ENCODE measurements around the gene LIPF.
"Not testable (repeated sequence)": the region's sequence is repeated elsewhere in the genome, so short reads cannot be mapped to it uniquely, and the experiment has no call there.

Gene LIPF

GRCh38 chr10:88680958-88681357 is 16.7 kb downstream of the LIPF start:
- DNase-seq: no peak

- DNase-seq: no peak
These were observed 18.2 kb downstream of the LIPF start for GRCh38 chr10:88682491-88682890.

GRCh38 chr10:88687853-88688467 is 23.7 kb downstream of the LIPF start:
- no peak for DNase-seq

- DNase-seq: no peak
These were observed 25.1 kb downstream of the LIPF start for GRCh38 chr10:88689366-88689765.

GRCh38 chr10:88693392-88694020 is 29.3 kb downstream of the LIPF start:
- no peak for DNase-seq

- DNase-seq: peak; percentile 37
These were observed 38.8 kb downstream of the LIPF start for GRCh38 chr10:88702848-88703597.

- DNase-seq: no peak
These were observed 41.7 kb downstream of the LIPF start, which contains the start of gene LIPK for GRCh38 chr10:88705958-88706357. TSS of gene LIPK (plus strand) at chr10:88706249. CDS start at chr10:88724544, 18,295 bp downstream.

- DNase-seq: no peak
These were observed 43.4 kb downstream of the LIPF start for GRCh38 chr10:88707429-88708155.

- DNase-seq: not testable (repeated sequence)
These were observed 45.1 kb downstream of the LIPF start for GRCh38 chr10:88709361-88709760.

GRCh38 chr10:88715517-88715916 is 51.3 kb downstream of the LIPF start:
- DNase-seq: no peak

GRCh38 chr10:88721392-88721791 is 57.1 kb downstream of the LIPF start:
- DNase-seq: no peak

- DNase-seq: no peak
These were observed 61.6 kb downstream of the LIPF start for GRCh38 chr10:88725798-88726197.

- DNase-seq: no peak
These were observed 64.0 kb downstream of the LIPF start for GRCh38 chr10:88728107-88728763.
